ENCODE results near the gene EXOC4.

- TF ChIP-seq, protein P1, sequence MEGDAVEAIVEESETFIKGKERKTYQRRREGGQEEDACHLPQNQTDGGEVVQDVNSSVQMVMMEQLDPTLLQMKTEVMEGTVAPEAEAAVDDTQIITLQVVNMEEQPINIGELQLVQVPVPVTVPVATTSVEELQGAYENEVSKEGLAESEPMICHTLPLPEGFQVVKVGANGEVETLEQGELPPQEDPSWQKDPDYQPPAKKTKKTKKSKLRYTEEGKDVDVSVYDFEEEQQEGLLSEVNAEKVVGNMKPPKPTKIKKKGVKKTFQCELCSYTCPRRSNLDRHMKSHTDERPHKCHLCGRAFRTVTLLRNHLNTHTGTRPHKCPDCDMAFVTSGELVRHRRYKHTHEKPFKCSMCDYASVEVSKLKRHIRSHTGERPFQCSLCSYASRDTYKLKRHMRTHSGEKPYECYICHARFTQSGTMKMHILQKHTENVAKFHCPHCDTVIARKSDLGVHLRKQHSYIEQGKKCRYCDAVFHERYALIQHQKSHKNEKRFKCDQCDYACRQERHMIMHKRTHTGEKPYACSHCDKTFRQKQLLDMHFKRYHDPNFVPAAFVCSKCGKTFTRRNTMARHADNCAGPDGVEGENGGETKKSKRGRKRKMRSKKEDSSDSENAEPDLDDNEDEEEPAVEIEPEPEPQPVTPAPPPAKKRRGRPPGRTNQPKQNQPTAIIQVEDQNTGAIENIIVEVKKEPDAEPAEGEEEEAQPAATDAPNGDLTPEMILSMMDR (IDR thresholded peaks at IDR 0.05), result no peak
- no peak for TF ChIP-seq POLR2A (IDR thresholded peaks at IDR 0.05)
Observed at GRCh38 chr7:133819695-133820094, 566.8 kb downstream of the EXOC4 start.

All from lower leg skin (tissue), 3 donors.